Purkinje cell (primary cell): ENCODE results near the gene INTS14. TPM values are rescaled to one million over a fixed set of nuclear protein-coding genes. Genes with fewer than 3 reads are reported as not detected.

Experiments used
- polyA plus RNA-seq: library from polyadenylated mRNA; unstranded; fragments of >200 nt; fragmentation: Nextera tagmentation; gene quantifications from 2 replicates; pipeline ENCODE4 v1.2.1, GENCODE V29; 2014

INTS14 gene
- polyA plus RNA-seq, result 5.4 and 14.1 TPM in 2 replicates

DNA sequence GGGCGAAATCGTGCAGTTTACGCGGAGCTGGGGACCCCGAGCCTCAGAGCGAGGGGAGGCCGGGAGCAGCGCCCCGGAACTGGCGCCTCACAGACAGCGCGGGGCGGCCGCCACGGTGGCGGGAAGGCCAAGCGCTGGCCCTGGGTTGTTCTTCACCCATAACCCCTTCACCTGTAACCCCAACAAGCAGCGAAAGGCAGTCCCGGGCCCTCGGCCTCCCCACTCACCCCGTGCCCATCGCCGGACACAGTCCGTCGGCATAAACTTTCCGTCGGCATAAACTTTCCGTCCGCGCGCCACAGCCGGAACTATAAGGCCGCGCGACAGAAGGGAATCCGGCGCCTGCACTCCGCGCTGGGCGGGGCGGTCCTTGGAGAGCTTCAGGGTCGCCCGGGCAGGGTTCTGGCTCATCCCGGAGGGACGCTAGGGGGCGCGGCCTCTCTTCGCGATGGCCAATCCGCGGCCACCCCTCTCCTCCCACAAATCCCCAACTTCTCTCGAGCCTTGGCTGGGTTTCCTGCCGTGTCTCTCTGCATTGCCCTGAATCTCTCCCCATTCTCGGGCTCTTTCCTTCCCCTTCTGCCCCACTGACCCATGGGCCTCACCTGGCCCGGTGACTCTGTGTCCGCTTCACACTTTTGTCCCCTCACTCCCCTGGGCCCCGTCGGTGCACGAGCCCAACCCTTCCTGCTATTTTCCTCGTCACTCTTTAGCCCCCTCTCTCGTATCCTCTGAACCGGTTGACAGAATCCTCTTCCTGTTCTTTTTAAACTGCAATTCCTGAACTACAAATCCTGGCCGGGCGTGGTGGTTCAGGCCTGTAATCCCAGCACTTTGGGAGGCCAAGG lies at the start of gene INTS14:
Gene INTS14, minus strand, starts transcription at position 261 of the 848 bp plus-strand sequence. CDS start 3,751 bp downstream, outside the sequence.

GRCh38 chr15:65621638-65622037 lies 10.7 kb upstream of the INTS14 start, which contains the start of gene SLC24A1:
SLC24A1 (plus strand) TSS chr15:65621938; CDS start chr15:65624081, 2,143 bp downstream.

GRCh38 chr15:65530318-65531111 lies 80.4 kb downstream of the INTS14 start, which contains the start of gene HACD3:
HACD3 (plus strand) TSS chr15:65530463; CDS start chr15:65530632, 169 bp downstream.

Other genes starting within 250 kb of the INTS14 start
- not detected in 2 replicates for gene IGDCC3, start 233.1 kb downstream of the INTS14 start, polyA plus RNA-seq
- gene IGDCC4, start 188.2 kb downstream of the INTS14 start, polyA plus RNA-seq, result 1.2 and 1.6 TPM in 2 replicates
- 114 and 122 TPM in 2 replicates for gene DPP8, start 93.4 kb downstream of the INTS14 start, polyA plus RNA-seq
- 150 and 158 TPM in 2 replicates for gene HACD3, start 80.7 kb downstream of the INTS14 start, polyA plus RNA-seq
- 1.7 and 3.8 TPM in 2 replicates for gene SLC24A1, start 10.8 kb upstream of the INTS14 start, polyA plus RNA-seq
- 20.6 and 21.3 TPM in 2 replicates for gene DENND4A, start 181.2 kb upstream of the INTS14 start, polyA plus RNA-seq